ENCODE data around the gene TNNI2.
"Not testable (repeated sequence)": the region's sequence is repeated elsewhere in the genome, so short reads cannot be mapped to it uniquely, and the experiment has no call there.

TNNI2 gene

GRCh38 chr11:1838426-1839144 lies at the start of gene TNNI2:
TNNI2 (plus strand) TSS chr11:1838981; CDS start chr11:1839697, 716 bp downstream.
- no peak for DNase-seq (ENCODE audit: low read depth)

- DNase-seq (ENCODE audit: low read depth): no peak
Observed at GRCh38 chr11:1791912-1792311, 46.9 kb upstream of the TNNI2 start.

GRCh38 chr11:1792461-1792860 lies 46.3 kb upstream of the TNNI2 start:
- DNase-seq (ENCODE audit: low read depth): no peak

- DNase-seq (ENCODE audit: low read depth): no peak
Observed at GRCh38 chr11:1793081-1793480, 45.7 kb upstream of the TNNI2 start.

- DNase-seq (ENCODE audit: low read depth): no peak
Observed at GRCh38 chr11:1796413-1797011, 42.3 kb upstream of the TNNI2 start.

- no peak for DNase-seq (ENCODE audit: low read depth)
Observed at GRCh38 chr11:1797391-1798125, 41.2 kb upstream of the TNNI2 start.

GRCh38 chr11:1803246-1803645 lies 35.5 kb upstream of the TNNI2 start:
- DNase-seq (ENCODE audit: low read depth): no peak

GRCh38 chr11:1803835-1804519 lies 34.8 kb upstream of the TNNI2 start:
- DNase-seq (ENCODE audit: low read depth): not testable (repeated sequence)

GRCh38 chr11:1805525-1805924 lies 33.3 kb upstream of the TNNI2 start:
- no peak for DNase-seq (ENCODE audit: low read depth)

GRCh38 chr11:1807264-1807995 lies 31.4 kb upstream of the TNNI2 start:
- peak; percentile 40 for DNase-seq (ENCODE audit: low read depth)

- DNase-seq (ENCODE audit: low read depth): no peak
Observed at GRCh38 chr11:1810761-1811160, 28.0 kb upstream of the TNNI2 start.

- DNase-seq (ENCODE audit: low read depth): no peak
Observed at GRCh38 chr11:1812274-1812673, 26.5 kb upstream of the TNNI2 start.

- DNase-seq (ENCODE audit: low read depth): no peak
Observed at GRCh38 chr11:1812801-1813200, 26.0 kb upstream of the TNNI2 start.

GRCh38 chr11:1813356-1813755 lies 25.4 kb upstream of the TNNI2 start:
- not testable (repeated sequence) for DNase-seq (ENCODE audit: low read depth)

GRCh38 chr11:1814691-1815090 lies 24.1 kb upstream of the TNNI2 start:
- no peak for DNase-seq (ENCODE audit: low read depth)

- DNase-seq (ENCODE audit: low read depth): no peak
Observed at GRCh38 chr11:1815311-1815710, 23.5 kb upstream of the TNNI2 start.

- DNase-seq (ENCODE audit: low read depth): no peak
Observed at GRCh38 chr11:1815751-1816150, 23.0 kb upstream of the TNNI2 start.

GRCh38 chr11:1817000-1817399 lies 21.8 kb upstream of the TNNI2 start:
- DNase-seq (ENCODE audit: low read depth): no peak

- DNase-seq (ENCODE audit: low read depth): no peak
Observed at GRCh38 chr11:1817511-1817910, 21.3 kb upstream of the TNNI2 start.

- no peak for DNase-seq (ENCODE audit: low read depth)
Observed at GRCh38 chr11:1819074-1819473, 19.7 kb upstream of the TNNI2 start.

GRCh38 chr11:1820463-1821325 lies 18.1 kb upstream of the TNNI2 start:
- DNase-seq (ENCODE audit: low read depth): no peak
